AG08396 (cell line): ENCODE measurements around the gene TANGO2.

Source experiments
- DNase-seq: peaks from one replicate; pipeline ENCODE4 v3.0.0; 2012; ENCODE audit warnings: low spot score, mixed read lengths

TANGO2 gene

DNA sequence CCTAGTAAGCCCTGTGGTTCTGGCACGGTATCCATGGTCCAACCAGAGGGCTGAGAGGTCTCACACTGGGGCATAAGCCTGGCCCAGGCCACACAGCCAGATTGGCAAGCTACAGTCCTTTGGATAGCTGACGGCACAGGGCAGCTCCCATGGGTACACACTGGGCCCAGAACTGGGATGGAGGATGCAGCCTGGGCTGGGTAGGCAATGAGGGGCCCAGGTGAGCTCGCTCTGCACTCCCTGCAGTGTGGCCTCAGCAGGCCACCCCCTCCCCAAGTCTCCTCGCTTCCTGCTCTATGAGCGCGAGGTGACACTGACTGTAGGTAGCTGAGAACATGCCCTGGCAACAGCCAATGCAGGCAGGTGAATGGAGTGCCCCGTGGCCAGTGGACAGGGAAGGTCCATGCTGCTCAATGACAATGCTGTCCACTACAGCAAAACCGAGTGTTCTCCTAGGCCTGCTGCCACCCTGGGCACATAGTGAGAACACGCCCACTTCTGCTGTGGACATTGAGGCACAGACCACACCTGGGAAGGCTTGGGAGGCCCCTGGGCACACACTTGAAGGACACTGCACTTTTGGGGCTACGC lies 8.1 kb upstream of the TANGO2 start:
- DNase-seq, result no peak

DNA sequence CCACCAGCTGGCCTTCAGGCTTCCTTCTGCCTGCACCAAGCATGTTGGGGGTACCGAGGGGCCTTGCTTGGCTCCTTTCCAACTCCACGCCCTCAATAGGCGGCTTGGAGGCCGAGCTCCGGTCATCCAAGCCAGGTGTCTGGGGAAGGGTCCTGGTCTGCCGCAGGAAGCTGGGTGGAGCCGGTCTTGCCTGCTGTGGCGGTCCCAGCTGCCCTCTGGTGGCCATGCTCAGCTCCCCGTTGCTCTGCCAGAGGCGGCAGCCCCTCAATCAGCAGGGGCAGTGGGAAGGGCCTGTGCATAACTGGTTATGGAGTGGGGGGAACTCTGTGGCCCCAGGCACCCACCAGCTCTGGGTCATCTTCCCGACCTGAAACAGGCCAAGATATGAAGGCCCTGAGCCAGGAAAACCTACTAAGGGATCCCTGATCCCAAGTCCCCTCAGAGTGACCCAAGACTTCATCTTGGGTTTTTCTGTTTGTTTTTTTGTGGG lies 7.5 kb upstream of the TANGO2 start:
- DNase-seq, result peak; percentile 75

DNA sequence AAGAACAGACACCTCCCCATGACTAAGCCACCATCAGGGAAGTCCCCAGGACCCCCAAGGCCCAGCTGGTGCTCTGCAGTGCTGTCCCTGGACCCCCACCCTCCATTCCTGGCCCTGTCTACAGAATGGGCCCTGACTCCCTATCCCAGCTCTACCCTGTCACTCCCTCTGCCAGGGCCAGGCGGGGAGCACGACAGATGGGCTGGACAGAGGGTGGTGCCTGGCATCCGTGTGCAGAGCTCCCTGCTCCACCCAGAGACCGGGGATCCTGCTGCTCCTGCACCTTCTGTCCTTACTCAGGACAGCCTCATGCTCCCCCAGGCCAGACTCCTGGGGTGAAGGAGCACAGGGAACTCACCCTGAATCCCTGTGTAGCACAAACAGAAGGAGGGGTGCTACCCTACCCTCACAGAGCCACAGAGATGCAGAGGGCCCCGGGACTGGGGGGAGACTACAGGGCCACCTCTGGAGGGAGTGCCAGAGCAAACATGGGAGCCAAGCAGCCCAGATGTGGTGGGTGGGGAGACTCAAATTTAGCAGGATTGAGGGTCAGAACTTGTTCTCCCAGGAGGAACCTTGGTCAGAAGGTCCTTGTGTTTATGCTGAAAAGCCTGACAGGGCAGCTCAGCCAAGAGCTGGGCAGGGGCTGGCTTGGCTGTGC lies 6.3 kb upstream of the TANGO2 start:
- DNase-seq, result no peak

DNA sequence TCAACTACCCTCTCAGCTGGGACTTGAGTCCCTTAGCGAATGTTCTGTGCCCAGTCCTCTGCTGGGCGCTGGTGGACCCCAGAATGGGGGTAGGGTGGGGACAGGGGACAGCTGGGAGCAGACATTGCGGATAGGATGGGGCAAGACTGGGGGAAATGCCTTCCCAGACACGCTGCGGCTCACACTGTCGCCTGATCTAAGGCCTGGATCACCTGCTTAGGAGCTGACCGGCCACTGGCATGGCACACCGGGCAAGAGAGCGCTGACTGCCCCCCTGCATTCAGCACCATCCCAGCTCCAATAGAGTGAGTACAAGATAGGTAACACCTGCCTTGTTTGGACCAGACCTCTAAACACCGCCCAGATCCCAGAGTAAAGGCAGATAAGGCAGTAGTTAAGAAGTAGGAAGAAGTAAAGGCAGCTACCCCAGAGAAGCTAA lies 5.7 kb upstream of the TANGO2 start:
- no peak for DNase-seq

DNA sequence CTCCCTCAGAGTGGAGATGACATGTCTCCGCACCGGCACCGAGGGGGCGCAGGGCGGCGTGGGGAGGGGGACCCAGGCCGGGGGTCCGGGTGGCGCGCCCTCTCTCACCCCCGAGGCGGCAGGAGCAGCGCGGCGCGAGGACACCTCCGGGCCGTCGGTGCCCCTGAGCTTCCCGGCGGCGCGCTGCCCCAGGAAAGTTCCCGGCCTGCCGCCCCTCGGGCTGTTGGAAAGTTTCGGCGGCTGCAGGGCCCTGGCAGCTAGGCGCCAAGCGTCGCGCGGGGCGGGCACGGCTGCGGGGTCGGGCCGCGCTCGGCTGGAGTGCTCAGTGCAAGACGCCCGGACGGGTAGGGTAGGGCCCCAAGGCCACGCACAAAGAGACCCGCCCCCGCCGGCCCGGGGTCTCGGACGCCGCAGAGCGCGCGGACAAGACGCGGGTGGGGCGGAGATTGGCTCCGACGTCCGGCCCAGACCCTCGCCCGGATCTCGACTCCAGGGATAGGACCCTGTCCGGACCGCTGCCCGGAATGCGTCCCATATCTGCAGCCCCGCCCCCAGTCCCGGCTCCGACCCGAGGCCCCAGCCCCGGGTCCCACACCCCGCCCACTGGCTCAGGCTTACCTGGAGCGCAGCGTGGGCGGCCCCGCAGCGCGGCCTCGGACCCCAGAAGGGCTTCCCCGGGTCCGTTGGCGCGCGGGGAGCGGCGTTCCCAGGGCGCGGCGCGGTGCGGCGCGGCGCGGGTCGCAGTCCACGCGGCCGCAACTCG lies 4.8 kb upstream of the TANGO2 start:
- DNase-seq, result no peak

DNA sequence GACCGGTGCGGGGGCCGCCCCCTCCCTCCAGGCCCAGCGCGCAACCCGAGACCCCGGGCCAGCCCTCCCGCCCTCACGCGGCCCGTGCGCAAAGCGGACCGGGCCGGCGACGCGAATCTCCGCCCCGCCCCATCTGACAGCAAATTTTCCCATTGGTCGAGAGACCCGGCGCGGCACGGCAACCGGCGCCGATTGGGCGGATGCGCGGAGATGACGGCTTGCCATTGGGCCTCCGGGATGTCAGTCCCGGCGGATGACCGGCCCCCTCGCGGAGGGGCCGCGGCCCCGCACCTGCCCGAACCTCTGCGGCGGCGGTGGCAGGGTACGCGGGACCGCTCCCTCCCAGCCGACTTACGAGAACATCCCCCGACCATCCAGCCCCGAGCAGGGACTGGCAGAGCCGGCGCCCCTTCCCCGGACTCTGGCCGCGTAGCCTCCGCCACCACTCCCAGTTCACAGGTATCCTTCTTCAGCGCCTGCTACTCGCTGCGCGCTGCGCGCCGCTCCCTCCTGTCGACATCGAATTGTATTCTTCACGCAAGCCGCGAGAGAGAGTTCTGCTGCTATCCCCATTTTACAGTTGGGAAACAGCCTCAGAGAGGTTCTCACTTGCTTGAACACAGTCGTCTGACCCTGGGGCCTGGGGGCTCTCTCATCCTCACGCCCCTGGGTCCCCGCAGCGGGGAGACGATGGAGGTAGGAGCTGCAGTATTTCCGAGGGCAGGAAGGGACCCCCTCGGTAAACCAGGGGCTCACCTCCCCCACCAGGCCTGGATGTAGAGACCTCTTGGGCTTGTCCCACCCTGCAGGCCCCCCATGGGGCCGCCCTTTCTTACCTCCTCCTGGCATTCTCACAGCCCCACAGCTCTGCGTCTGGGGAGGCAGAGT lies 3.9 kb upstream of the TANGO2 start, which contains the start of gene ARVCF:
Gene ARVCF (minus strand): TSS at position 90 of the 888 bp plus-strand sequence. CDS start 26,029 bp downstream, outside the sequence.
- DNase-seq, result peak; percentile 100

DNA sequence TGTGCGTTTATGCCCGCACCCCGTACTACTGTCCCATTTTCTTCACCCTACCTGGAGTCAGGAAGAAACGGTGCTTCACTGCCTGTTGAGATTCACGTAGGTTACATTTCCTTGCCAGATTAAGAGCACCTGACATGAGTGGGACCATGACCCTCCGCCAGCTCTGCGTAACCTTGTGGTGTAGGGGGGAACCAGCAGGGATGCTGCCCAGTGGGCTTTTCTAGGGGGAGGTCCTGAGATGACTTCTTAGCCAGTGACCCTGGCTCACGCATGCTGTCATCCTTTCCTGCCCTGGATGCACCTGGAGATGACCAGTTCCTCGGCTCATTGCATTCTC lies 3.3 kb upstream of the TANGO2 start:
- no peak for DNase-seq

DNA sequence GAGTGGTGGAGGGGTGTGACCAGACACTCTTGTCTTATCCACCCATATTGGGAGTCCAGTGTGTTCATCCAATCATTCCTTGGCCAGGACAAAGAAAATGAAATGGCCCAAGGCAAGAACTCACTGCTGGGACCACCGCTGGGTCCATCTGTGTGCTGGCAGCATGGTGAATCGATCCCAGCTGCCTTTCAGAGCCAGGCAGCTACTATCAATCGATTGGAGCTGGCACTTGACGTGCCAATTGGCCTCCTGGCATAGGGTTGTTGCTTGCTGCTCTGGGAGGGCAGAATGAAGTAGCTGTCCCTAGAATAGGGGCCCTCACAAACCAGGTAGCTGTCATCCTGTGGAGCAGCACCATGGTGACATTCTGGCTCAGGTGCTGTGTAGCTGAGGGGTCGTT lies 2.9 kb upstream of the TANGO2 start:
- no peak for DNase-seq

DNA sequence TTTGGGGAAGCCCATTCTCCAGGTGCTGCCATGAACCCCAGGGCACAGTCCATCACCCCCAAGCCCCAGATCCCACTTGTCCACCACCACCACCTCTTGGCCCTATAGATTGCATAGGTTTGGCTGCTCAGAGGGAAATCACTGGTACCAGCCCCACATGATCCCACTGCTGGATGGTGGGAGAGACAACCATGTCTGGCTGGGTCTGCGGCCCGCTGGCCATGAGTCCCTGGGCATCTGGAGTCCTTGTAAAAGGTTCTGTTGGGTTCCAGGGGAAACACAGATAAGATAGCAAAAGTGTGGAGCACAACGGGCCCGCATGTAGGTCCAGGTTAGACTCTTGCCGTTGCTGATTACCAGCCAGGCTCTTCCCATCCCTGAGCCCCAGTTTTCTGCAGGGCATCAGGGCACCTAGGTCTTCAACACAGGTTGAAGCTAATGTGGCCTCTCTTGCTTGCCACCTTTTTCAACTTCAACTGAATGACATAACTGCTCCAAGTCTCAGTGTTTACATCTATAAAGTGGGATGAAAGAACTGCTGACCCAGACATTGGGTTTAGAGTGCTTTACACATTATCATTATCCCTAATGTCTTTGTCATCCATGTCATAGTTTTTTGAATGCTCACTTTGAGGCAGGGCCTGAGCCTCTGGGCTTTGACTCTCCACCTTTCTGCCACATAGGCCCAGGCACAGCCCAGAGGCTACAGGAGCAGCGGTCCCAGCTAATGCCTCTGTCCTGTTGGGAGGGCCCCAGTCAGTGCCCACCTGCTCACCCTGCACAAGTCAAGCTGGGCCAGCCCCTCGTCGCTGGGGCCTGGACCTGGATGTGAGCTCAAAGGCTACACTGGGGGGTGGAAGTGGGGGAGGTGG lies 1.0 kb upstream of the TANGO2 start:
- DNase-seq, result no peak

DNA sequence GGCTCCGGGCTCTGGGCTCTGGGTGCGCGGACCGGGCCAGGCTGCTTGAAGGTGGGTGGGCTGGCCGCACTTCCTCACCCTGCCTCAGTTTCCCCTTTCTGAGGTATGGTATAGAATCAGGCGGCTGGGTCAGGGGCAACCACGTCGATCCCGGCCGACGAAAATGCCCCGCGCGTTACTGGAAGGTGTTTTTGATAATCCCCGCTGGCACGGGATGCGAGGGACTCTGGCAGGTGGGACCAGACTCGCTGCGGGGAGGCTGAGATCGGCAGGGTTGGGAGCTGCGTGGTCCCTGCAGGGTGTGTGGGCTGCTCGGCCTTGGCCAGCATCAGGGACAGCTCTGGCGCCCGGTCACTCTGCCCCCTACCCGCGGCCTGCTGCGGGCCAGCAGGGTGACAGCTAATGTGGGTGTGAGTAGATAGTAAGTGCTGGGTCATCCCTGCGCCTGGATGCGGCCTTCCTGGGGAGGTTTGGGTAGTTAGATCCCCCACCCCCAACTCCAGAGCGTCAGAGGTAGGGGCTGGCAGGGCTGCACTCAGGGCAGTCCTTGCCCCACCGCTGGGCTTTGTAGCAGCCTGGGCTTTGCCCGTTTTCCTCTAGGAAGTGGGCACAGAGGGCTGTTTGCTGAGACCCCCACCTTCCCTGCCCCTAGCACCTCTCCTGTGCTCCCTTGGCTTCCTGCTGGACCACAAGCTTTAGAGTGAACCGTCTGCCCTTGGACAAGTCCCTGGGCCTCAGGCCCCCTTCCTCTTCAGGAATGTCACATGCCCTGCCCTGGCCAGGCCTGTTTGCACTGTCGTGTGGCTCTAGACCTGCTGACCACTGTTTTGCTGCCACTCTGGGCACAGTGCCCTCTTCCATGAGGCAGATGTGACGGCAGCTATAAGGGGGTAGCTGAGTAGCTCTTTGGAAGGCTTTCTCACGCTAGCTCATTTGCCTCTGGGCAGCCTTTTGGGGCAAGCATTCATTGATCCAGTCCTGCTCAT lies 579 bp downstream of the TANGO2 start:
- peak; percentile 69 for DNase-seq

DNA sequence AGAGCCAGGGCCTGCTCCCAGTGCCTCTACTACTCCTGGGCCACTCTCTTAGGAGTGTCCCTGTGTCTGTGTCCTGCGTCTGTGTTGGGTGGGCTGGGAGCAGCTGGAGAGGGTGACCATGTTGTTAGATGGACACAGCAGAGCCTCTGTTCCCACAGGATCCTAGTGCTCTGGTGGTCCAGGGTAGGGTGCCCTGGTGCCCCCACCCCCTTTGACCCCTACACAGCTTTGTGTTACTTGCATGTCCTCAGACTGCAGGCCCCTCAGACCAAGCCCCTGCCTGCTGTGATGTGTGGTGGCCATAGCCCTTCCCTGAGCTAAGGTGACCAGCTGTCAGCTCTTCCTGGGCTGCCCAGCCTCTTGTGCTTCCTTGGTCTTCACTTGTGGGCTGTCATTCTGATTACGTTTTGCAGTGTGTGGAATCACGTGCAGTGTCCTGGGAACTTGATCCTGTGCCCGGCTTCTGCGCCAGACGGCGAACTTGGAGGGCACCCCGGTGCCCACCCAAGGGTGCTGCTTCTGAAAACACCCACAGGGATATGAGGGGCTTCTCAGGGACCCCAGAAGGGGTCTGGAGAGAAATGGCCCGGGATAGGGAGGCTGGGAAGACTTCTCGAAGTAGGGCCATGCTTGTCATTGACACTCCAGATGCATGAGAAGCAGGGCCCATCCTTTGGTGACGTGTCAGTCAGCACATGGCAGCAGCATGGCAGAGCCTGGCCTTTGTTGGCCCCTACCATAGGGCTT lies 1.5 kb downstream of the TANGO2 start:
- no peak for DNase-seq

DNA sequence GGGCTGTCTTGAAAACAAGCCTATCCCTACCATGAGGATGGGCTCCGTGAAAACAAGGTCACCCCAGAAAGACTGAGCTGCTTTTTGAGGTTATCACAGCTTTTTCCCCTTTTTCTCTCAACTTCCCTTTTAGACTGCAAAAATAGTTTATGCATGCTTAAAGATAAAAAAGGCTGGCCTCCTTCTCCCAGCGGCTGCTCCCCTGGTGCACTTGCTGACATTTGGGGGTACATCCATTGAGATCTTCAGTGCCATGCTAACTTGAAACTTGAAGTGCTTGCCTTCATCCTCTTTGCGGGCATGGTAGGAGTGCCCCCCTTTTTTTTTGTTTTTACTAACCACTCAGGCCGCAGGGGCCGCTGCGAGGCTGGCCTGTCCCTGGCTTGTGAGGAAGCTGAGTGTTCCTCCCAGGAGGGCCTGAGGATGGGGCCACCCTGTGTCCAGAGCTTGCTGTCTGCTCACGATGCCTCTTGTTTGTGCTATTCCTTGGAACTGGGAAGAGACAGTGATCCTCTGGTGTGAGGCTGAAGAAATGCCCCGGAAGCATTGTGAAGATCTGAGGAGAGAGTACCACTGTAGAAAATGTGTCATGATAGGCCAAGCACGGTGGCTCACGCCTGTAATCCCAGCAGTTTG lies 2.2 kb downstream of the TANGO2 start:
- no peak for DNase-seq

DNA sequence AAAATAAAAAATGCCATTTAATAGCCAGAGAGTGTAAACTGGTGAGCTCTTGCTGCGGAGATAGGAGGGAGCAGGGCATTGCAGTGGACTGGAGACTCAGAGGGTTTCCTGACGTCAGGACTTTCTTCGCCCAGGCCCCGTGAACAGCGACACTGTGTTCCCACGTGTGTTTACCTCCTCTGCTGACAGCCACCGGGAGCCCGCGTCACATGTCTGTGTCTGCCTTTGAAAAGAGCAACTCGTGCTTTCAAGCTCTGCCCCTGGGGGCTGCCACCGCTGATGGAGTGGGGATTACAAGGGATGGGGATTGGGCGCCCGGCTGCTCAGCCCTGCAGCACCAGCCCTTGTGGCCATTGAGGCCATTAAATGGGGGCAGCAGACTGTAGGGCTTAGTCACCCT lies 3.3 kb downstream of the TANGO2 start:
- DNase-seq, result no peak

DNA sequence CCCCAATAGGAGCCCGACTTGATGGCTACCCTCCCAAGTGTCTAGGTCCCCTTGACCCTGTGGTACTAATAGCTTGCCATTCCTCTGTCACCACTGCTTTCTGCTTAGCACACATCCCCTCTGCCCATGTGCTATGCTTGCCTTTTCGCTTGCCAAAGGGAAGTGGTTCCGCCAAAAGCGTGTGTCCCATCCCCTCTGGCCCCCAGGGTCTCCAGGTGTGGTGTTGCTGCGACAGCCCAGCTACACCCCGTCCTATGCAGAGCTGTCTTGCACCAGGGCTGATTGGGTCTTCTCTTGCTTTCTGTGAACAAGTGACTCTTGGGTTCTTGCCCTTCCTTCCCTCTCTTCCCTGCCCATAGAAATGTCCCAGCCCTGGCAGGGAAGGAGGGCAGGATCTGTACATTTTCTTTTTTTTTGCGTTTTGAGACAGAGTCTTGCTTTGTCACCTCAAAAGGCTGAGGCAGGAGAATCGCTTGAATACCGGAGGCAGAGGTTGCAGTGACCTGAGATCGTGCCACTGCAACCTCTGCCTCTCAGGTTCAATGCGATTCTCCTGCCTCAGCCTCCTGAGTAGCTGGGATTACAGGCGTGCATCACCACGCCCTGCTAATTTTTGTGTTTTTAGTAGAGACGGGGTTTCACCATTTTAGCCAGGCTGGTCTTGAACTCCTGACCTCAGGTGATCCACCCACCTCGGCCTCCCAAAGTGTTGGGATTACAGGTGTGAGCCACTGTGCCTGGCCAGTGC lies 3.9 kb downstream of the TANGO2 start:
- no peak for DNase-seq

DNA sequence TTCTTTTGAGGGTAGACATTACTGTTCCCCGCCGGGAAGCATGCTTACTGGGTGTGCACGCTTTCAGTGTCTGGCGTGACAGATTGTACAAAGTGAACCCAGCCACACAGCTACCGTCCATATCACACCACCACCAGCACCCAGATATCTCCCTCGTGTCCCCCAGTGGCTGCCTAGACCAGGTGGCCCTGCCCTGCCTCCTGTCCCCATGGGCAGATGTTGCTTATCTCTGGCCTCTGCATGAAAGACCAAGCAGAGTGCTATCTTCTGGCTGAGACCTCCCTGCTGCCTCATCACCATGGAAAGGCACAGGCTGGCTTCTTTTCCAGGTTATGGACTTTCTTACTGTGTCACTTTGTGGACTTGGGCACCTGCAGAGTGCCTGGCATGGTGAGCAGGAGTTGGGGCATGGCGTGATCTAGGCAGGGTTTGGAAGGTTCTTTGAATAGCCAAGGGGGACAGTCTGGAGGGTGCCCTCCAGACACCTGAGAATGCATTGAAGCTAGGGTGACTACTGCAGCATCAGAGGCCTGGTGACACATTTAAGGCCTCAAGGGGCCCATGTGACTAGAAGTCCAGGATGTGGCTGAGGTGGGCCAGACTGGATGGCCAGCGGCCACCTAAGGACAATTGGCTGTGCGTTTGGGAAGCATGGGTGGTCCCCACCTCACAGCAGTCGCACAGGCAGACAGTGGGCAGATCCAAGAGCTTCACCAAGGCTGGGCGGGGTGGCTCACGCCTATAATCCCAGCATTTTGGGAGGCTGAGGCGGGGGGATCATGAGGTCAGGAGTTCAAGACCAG lies 4.7 kb downstream of the TANGO2 start:
- no peak for DNase-seq

DNA sequence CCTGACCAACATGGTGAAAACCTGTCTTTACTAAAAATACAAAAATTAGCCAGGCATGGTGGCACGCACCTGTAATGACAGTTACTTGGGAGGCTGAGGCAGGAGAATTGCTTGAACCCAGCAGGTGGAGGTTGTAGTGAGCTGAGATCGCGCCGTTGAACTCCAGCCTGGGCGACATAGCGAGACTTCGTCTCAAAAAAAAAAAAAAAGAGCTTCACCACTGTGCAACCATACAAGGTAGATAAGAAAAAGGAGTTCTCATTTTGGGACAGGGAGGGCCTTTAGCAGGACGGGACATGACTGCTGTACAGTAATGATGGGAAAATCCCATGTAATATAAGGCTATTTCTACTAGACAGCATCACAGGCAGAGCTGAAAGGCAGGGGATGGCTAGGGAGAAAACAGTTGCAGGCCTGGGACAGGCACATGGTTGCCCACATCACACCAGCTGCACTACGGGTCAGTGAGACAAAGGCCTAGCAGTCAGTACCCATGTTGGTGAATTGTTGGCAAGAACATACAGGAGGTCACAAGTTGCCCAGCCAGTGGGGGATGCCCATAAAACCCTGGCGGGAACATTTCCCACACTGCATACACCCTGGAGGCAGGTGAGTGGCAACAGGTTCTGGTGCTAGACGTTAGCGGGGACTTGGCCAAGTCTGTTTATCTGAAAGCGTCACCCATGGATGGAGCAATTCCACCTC lies 5.4 kb downstream of the TANGO2 start:
- no peak for DNase-seq
